AG08395 (cell line): ENCODE measurements around the gene HUNK.
"Not testable (repeated sequence)": the region's sequence is repeated elsewhere in the genome, so short reads cannot be mapped to it uniquely, and the experiment has no call there.

Source experiments
- DNase-seq: peaks from one replicate; pipeline ENCODE4 v3.0.0; 2012; ENCODE audit warnings: mixed read lengths, low spot score

The HUNK gene

DNA sequence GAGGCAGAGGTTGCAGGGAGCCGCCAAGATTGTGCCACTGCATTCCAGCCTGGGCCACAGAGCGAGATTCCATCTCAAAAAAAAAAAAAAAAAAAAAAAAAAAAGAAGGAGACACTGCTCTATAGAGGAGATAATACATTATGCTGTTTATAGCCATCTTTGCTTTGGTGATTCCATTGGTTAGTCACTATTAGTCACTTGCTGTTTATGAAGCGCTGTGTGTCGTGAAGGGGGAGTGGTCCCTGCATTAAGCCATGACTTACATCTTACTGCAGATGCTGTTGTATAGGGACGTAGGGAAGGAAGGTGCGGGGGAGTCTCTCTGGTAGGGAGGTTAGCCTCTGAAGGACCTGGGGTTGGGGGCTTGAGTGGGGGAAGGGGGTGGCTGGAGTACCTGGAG, 48.3 kb downstream of the HUNK start:
- DNase-seq, result peak; percentile 46

DNA sequence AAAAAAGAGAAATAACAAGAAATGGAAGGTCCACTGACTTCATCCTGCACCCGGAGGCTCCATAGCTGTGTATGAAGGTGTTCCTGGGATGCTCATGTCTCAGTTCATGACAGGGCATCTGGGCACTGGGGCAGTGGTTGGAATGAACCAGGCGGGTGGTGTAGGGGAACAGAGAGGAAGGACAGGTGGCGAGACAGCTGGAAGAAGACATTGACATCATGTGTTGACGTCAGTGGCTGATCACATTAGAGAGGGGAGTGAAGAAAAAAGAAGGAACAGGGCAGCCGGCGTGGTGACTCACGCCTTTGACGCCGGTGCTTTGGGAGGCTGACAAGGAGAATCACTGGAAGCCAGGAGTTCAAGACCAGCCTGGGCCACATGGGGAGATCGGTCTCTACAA, 50.1 kb downstream of the HUNK start:
- no peak for DNase-seq

DNA sequence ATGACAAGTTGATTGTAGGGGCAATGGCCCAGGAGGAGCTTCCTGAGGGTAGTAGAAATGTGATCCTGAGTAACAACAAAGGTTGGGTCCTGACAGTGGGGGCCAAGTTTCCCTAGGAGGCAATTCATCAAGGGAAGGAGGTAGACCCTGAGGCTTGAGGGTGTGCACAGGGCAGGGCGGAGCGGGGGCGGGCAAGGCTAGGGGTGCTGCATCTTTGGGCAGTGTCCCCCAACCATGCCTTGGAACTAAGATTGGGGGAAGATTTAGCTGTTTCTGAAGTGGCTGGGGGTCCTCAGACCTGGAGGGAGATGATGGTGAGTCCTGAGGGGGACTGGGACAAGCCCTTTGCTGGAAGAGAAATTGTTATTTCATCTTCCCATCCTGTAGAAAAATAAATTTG, 50.9 kb downstream of the HUNK start:
- no peak for DNase-seq

DNA sequence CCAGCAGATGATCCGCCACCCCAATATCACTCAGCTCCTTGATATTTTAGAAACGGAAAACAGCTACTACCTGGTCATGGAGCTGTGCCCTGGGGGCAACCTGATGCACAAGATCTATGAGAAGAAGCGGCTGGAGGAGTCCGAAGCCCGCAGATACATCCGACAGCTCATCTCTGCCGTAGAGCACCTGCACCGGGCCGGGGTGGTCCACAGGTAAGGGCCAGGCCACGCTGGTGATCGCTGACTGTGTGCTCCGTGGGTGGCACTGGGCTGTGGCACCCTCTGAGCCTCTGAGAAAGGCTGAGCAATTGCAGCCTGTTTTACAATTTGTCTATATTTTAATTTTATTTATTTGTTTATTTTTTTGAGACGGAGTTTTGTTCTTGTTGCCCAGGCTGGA, 51.7 kb downstream of the HUNK start:
- DNase-seq, result no peak

DNA sequence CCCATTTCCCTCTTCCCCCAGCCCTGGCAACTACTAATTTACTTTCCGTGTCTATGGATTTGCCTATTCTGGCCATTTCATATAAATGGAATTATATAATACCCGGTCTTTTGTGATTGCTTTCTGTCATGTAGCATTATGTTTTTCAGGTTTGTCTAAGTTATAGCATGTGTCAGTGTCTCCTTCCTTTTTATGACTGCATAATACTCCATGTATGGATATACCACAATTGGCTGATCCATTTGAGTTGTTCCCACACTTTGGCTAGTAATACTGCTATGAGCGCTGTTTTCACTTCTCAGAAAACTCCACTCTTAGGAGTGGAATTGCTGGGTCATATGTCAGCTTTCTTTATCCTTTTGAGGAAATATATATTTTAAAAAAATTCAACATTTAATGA, 53.7 kb downstream of the HUNK start:
- DNase-seq, result no peak

DNA sequence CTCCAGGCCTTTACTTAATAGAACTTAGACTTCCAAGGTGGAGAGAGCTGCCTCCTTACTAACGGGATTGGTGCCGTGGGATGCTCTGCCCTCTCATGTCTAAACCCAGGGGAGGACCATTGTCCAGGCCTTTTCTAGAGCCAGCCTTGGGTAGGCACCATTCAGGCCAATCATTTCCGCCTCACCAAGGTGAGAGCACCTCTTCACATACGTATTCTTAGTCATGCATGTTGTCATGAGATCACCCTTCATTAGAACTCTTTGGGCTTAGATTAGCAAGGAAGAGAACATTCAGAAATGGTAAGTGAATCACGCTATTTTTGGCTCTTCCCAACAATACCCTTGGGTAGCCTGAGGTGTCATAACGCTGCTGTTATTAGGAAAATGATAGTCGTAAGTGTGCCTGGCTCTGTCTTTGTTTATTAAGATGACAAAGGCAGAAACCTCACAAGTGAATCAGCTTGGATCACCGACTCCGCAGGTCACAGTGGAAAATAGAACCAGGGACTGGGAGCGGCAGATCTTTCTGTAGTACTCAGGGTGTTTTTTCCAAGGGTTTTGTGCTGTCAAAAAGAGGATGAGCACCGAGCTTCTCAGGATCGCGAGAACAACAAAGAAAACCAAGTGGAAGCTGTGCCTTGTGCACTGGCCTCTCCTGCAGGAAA, 55.0 kb downstream of the HUNK start:
- DNase-seq, result peak; percentile 30

DNA sequence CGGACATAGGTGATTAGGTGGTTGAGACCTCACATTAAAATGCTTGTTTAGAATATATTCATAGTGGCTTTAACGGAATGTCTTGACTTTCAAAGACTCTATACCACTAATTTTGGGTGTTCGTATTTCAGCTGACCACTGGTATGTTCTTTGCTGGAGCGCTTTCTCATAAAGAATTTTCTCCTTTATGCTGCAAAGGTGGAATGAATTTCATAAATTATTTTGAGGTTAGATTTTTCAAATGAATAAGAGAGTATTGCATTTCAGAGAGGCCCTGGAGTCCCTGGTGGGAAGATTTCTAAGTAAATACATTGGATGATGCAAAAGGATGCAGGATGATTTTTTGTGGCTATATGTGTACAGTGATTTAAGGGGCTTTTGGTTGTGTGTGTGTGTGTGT, 55.8 kb downstream of the HUNK start:
- no peak for DNase-seq

DNA sequence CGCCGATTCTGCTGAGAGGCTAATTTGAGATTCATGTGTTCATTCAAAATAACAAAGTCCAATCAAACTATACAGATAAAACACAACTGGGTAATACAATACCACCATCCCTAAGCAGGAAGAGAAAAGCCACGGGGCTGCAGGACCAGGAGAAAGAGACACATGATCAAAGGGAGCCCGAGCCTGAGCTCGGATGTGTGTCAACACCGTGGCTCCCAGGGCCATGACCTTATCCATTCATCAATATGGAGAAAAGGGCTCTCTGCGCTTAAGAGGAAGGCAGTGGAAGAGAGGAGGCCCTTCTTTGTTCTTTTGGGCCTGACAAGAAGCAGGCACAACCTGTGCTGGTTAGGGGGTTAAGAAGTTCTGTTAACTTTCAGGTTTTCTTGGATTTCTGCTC, 56.7 kb downstream of the HUNK start:
- no peak for DNase-seq

DNA sequence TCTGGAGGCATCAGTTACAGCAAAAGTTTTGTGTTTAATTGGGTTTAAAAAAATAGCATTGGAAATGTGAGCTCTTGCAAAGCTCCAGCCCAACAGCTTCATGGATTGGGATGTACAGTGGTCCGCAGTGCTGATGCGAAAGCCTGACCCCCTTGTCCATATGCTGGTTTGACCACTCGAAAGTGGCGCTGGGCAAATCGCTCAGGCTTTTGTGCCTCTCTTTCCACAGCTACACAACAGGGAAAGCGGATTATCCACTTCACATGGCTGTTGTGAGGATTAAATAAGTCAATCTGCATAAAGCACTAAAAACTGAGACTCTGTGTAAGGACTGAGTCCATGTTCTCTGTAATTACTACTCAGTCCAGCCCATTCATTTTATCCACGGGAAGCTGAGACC, 57.2 kb downstream of the HUNK start:
- no peak for DNase-seq

DNA sequence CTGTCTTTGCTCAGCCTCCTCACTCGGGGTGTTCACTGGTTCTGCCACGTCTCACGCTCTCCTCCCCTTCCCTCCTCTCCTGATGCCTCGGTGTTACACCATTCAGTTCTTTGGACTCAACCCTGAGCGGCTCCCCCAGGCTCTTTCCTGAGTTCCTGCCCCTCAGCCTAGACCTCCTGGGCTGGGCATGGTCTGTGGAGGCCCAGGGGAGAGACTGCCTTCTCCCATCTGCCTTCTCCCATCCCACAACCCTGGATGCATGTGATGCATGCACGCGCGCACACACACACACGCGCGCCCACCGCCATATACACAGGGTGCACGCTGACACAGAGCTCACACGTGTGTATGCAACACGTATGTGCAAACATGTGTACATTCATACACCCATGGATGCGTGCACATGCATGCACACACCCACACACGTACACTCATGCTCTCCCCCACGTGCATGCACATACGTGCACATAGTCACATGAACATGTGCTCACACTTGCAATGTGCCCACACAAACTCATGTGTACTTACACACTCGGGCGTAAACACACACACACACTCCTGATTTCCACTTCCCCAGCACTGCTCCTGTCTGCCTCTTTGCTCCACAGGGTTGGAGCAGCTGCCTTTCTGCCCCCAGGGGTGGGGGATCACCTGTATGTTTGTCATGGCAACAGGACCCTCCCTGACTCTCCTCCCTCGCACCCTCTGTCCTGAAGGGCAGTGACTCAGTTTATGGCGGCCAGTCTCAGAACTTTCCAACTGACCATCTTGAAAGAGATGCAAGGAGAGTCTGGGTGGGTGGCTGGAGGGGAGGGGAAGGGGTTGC, 59.0 kb downstream of the HUNK start:
- no peak for DNase-seq

DNA sequence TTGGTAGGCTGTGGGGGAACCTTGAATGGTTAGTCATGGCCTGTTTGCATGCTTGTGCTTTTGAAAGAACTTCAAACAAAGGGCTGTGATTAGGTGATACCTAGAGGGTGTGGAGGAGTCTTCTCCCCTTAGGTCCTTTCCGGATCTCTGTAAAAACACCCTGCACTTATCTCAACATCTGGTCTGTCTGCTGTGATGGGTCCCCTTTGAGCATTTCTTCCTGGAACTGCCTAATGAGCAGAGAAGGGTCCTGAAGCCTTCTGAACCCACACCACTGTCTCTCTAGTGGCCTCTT, 59.6 kb downstream of the HUNK start:
- no peak for DNase-seq

DNA sequence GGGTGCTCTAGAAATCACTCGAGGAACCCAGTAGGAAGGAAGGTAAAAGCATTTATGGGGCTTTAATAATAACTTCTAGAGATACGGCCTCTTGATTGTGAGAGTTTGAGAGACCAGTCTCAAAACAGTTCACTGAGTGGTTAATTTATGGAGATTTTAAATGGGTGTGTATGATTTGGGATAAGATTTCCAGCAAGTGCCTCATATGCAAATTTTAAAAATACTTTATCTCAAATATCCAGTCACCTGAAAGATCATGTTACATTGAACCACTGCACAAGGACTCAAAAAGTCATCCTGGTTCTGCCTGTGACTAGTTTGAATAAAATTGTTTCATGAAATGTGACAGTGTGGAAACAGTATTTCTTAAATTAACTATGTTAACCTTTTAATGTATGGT, 64.5 kb downstream of the HUNK start:
- DNase-seq, result no peak

DNA sequence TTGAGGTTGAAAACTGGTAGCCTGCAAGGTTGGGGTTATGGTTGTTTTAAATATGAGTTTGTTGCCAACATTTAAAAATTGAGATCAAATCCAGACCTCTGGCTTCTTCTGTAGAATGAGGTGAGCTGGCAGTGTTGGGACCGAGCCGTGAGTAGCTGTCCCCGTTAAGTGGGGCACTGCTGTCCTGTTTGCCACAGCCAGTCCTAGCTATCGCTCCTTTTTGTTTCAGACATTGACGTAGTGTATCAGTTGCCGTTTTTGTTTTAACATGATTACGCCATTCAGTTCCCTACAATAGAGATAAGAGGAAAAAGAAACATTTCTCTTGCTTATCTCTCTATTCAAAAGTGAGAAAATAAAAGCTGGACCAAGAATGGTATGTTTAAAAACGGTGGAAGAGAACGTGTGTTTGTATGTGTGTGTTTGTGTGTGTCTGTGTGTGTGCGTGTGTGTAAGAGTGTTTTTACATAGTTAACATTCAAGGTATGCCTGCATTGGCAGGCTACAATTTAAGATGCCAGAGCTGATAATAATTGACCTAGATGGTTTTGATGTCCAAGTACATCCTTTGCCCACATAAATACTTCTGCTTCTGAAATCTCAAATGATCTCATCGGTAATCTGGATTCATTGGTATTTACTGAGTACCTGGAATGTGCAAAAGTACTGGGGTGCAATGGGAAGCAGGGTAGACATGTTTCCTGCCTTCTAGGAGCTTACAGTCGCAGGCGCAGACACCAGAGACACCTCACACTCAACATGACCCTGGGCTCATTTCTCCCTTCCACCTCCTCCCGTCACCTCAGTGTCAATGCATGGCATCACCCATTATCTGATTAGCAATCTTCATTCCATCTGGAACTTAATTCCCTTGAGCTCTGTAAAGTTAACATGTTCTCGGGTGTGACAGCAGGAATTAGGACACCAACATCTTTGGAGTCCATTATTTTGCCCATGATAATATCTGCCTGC, 65.8 kb downstream of the HUNK start:
- no peak for DNase-seq

DNA sequence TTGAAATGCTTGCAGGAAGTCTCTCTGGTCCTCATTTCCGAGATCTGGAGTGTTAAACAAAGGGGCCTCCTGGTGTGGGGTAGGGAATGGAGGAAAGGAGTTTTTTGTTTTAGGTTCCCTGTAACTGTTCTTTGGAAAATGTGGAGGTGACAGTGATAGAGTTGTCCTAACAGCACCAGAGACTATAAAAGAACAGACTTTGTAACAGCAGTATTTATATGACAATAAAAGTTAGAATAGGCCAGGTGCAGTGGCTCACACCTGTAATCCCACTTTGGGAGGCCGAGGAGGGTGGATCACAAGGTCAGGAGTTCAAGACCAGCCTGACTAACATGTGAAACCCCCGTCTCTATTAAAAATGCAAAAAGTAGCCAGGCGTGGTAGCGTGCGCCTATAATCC, 68.9 kb downstream of the HUNK start:
- no peak for DNase-seq

DNA sequence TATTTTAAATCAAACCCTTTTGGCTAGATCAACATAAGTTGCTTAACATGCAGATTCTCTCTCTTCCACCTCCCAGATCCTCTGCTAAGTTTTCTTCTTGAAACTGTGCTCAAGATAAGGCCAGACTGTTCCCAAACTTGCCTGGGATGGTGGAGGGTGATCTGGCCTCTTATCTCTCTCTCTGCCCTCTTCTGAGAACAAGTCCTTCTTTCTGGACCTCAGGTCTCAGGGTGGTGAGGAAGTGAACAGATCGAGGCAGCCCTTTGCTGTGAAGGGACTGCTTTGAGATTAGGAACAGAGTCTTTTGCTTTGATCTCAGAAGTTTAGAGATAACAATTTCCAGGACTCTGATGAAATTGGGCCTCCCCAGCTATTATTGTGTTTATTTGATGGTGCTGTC, 70.7 kb downstream of the HUNK start:
- DNase-seq, result no peak

DNA sequence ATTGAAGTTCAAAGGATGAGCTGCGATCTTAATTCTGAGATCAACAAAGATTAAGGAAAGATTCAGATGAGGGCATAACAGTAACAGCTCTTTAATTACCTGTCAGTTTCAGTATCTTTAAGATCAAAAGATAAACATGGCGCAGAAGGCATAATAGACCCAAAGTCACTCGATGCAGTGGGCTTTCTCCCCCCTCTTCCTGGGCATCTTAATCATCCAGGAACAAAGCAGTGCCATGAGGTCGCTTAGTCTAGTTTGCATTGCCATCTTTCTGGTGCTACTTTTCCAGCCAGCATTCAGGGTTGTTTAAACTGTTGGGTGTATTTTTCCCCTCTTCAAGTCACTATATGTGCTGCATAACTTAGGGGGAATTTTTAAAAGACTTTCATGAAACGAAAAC, 72.3 kb downstream of the HUNK start:
- DNase-seq, result no peak

DNA sequence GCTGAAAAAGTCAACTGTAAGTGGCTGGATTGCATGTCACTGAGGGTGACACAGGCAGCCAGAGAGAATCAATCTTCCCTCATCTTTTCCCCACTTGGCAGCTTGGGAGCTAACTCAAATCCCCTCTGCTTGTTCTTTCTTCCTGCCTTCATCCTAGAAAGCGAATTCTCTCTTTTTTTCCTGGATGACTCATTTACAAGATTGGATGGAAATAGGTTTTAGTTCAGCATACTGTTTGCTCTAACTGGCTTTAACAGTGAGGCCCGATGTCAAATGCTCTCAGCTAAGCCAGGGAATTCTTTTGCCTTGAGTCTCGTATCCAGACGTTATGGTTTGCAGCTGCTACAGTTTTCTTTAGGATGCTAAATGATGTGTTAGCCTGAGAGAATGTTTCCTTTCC, 72.7 kb downstream of the HUNK start:
- peak; percentile 82 for DNase-seq

DNA sequence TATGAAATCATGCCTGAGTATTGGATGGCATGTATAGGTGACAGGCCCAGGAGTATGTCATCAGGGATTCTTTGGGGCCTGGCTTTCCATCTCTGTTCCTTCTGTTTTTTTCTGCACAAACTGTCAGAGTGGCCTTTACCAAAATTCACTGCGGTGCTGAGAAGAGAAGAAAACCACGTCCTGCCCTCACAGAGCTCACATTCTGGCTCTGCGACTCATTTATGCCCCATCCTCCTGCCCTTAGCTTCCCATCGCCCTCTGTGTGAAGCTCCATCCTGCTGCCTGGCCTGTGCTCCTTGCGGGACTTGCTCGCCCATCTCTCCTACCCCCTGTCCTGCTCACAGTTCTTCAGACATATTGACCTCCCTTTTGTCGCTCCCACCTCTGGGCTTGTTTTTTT, 73.4 kb downstream of the HUNK start:
- peak; percentile 16 for DNase-seq

DNA sequence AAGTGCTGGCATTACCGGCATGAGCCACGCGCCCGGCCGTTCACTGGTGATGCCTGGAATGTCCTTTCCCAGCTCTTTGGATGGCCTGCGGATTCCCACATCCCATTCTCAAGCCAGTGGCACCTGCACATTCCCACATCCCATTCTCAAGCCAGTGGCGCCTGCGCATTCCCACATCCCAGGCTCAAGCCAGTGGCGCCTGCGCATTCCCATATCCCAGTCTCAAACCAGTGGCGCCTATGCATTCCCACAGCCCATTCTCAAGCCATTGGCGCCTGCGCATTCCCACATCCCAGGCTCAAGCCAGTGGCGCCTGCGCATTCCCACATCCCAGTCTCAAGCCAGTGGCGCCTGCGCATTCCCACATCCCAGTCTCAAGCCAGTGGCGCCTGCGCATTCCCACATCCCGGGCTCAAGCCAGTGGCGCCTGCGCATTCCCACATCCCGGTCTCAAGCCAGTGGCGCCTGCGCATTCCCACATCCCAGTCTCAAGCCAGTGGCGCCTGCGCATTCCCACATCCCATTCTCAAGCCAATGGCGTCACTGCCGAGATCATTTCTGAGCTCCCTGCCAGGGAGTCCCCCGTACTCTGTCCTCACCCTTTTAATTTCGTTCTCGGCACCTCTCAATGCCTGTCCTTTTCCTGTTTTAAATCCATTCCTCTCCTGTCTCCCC, 74.2 kb downstream of the HUNK start:
- not testable (repeated sequence) for DNase-seq

DNA sequence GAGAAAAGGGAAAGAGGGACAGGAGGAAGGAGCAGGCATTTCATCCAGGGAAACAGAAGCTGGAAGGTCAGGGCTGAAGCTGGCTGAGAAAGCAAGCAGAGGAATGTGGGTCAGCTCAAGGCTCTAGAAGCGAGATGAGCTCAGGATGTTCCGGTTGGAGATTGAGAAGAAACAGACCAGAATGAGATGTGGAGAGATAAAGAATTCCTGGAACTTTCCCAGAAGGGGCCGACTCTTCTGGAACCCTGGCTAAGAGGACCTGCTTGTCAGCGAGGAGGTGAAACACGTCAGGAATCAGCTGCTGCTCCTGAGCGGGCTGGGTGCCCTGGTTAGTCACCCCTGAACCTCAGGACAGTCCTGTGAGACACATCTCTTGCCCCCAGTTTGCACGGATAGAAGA, 75.9 kb downstream of the HUNK start:
- DNase-seq, result no peak

DNA sequence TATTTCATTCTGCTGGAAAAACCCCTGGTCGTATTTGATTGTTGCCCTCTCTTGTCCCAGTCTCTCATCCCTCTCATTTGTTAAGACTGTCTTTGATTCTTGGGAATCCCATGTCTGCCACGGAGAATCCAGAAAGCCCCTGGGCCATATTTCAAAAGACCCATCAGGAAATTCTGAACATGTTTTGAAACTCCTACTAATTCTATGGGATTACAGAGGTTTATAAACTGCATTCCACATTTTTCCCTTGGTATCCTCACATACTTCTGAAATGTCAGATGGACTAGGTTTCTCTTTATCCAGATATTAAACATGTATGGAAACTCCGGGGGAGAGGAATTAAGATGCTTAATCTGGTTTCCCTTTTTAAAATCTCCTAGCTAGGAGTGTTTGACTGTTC, 80.0 kb downstream of the HUNK start:
- DNase-seq, result no peak

DNA sequence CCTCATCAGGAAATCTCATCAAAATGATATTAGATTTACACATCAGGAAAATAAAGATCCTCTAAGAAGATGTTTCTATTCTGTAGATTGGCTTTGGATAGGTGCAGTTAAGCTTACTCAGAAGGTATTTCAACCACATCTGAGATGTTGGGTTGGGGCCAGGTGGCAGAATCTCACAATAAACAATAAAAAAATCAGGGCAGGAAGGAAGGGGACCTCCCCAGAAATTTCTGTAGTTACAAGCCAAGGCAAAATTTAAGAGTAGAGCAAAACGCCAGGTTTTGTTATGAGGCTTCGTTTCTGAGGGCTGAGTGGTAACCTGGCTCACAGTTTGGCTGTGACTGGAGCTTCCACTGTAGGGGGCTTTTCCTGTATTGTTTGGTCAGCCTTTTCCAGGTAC, 84.8 kb downstream of the HUNK start:
- DNase-seq, result no peak
